Activated naive CD8-positive, alpha-beta T cell (primary cell): ENCODE measurements around the gene CCL16.

Experiments
- H3K27ac Mint-ChIP-seq: one replicate; pipeline ENCODE4 v1.8.0; 2021; ENCODE audit warnings: mixed read lengths
- H3K27me3 Mint-ChIP-seq: one replicate; pipeline ENCODE4 v1.8.0; 2021; ENCODE audit warnings: mixed read lengths
- H3K36me3 Mint-ChIP-seq: one replicate; pipeline ENCODE4 v1.8.0; 2021; ENCODE audit warnings: mixed read lengths
- H3K4me1 Mint-ChIP-seq: one replicate; pipeline ENCODE4 v1.8.0; 2021; ENCODE audit warnings: low read depth, mixed read lengths
- H3K4me3 Mint-ChIP-seq: one replicate; pipeline ENCODE4 v1.8.0; 2021; ENCODE audit warnings: mild to moderate bottlenecking, mixed read lengths
- H3K9me3 Mint-ChIP-seq: one replicate; pipeline ENCODE4 v1.8.0; 2021; ENCODE audit warnings: low read depth, mixed read lengths

Gene CCL16

DNA sequence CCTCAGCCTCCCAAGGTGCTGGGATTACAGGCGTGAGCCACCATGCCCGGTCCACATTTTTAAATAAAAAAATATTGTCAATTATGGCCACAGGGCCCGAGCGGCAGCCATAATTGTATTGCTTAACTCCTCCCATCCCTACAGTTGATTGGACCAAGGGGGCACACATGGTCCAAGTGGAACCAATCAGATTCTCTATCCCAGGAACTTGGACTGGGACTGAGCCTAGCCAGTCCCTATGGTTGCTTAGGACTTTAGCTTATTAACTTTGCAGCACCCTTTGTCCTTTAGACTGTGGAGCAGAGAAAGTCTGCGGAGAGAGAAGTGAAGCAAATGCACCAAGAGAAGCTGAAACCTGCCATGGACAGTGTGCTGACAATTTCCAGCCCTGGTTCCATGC is 45.2 kb downstream of the CCL16 start:
- no peaks in the 10 kb centered on the region for H3K27me3 Mint-ChIP-seq
- no peak overlapping the region for H3K27ac Mint-ChIP-seq
- H3K4me1 Mint-ChIP-seq, result peaks cover under 1% of the 10 kb centered on the region
- no peaks in the 10 kb centered on the region for H3K9me3 Mint-ChIP-seq
- H3K36me3 Mint-ChIP-seq, result no peaks in the 10 kb centered on the region
- H3K4me3 Mint-ChIP-seq, result no peak overlapping the region

DNA sequence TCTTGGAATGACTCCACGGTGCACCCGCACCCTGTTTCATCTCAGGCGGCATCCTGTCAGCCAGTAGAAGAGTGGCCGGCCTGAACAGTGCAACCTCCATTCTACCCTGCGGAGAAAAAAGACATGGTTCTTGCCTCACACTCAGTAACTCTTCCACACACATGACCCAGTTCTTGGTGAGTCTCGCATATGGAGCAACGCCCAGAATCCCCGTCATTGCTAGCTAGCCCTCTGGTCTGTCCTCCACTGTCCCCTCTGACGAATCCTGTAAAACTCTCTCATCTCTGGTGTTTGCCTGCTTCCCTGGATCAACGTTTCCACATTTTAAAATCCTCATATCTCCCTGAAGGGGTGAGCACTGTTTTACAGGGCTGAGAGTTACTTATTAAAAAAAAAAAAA is 46.5 kb downstream of the CCL16 start:
- Mint-ChIP-seq H3K4me3 (no peak overlapping the region), H3K4me1 (peaks cover 12% of the 10 kb centered on the region), H3K36me3 (no peaks in the 10 kb centered on the region), H3K9me3 (no peaks in the 10 kb centered on the region), H3K27ac (no peak overlapping the region), H3K27me3 (no peaks in the 10 kb centered on the region)

DNA sequence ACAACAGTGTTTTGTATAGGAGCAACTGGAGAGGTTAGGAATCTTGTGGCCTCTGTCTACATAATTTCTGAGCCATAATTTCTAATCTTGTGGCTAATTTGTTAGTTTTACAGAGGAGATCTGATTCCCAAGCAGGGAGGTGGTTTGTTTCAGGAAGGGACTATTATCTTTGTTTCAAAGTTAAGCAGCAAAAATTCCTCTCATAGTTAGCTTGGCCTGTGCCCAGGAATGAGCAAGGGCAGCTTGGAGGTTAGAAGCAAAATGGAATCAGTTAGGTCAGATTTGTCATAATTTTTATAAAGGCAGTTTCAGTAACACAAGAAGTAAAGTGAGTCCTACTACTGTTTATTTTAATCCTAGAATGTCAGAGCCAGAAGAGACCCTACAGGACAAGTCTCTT is 48.7 kb downstream of the CCL16 start:
- no peaks in the 10 kb centered on the region for H3K36me3 Mint-ChIP-seq
- H3K9me3 Mint-ChIP-seq, result no peaks in the 10 kb centered on the region
- no peak overlapping the region for H3K4me3 Mint-ChIP-seq
- H3K27ac Mint-ChIP-seq, result no peak overlapping the region
- peaks cover 2% of the 10 kb centered on the region for H3K27me3 Mint-ChIP-seq
- peaks cover 15% of the 10 kb centered on the region for H3K4me1 Mint-ChIP-seq

DNA sequence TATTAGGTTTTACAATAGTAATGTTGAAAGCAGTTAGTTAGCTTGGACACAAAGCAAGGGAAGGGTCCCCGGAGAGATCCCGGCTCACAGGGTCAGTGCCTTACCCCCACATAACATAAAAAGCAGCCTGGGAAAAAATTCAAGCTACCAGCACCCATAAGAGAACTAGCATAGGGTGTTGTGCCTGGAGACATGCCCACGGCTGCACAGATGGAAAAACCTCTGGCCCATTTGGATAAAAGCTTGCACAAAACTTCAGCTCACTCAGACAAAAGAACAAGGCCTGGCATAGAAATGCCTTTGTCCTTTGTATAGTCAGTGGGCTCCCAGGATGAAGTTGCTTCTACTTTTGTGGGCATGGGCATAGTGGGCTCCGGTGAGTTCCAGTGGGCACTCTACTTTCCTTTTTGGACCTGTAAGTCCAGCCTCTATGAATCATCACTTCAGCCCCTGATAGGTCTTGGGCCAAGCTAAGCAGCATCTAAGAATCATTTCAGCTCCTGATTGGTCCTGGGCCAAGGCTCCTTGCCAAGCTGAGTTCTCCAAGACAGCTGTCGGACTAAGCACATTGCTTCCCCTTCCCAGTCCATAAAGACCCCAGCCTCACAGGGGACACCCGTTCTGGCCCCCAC is 49.4 kb downstream of the CCL16 start:
- H3K27ac Mint-ChIP-seq, result no peak overlapping the region
- H3K9me3 Mint-ChIP-seq, result no peaks in the 10 kb centered on the region
- H3K4me3 Mint-ChIP-seq, result no peak overlapping the region
- H3K36me3 Mint-ChIP-seq, result no peaks in the 10 kb centered on the region
- H3K4me1 Mint-ChIP-seq, result peaks cover 15% of the 10 kb centered on the region
- H3K27me3 Mint-ChIP-seq, result peaks cover 2% of the 10 kb centered on the region

DNA sequence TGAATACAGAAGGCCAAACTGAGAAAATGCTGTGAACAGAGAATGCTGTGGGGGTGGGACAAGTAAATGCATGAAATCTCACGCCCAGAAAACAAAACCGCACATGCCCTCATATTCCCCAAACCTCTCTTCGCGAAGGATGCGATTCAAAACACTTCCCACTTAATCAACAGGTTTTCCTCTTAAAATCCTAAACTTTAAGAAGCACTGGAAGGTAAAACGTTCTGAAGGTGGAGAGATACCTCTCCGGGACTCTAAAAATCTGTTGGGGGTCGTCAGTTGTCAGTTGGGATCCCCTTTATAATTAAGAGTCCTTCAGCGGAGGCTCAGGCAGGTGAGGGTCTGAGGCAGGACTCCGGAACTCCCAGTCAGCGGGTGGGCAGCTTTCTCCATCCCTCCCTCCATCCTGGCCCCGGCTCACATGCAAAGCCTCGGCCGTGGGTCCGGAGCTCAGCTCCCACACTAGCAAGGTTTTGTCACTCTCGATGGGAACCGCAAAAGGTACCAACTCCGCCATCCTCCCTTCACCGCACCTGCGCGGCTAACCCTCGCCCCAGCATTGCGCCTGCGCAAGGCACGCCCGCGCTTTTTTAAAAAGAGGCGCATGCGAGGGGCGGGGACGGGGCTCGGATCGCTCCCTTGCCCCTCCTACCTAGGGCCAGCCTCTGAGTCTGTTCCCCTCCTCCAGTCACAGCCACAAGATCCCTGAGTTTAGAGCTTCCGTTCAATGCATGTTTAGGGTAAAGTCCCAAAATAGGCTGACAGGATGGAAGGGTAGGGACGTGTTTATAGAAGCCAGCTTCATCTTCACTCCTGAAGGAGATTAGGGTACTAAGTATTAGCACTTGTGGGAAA is 50.9 kb downstream of the CCL16 start, which contains the start of gene RDM1:
TSS of gene RDM1 (minus strand) at position 563 of the 855 bp plus-strand sequence. CDS start at position 517, 46 bp downstream.
- peaks cover 2% of the 10 kb centered on the region for H3K27me3 Mint-ChIP-seq
- no peaks in the 10 kb centered on the region for H3K36me3 Mint-ChIP-seq
- peak within 1 kb of the TSS; percentile 86 for H3K4me3 Mint-ChIP-seq
- no peaks in the 10 kb centered on the region for H3K9me3 Mint-ChIP-seq
- H3K27ac Mint-ChIP-seq, result peak within 1 kb of the TSS; percentile 78
- peaks cover 15% of the 10 kb centered on the region for H3K4me1 Mint-ChIP-seq

DNA sequence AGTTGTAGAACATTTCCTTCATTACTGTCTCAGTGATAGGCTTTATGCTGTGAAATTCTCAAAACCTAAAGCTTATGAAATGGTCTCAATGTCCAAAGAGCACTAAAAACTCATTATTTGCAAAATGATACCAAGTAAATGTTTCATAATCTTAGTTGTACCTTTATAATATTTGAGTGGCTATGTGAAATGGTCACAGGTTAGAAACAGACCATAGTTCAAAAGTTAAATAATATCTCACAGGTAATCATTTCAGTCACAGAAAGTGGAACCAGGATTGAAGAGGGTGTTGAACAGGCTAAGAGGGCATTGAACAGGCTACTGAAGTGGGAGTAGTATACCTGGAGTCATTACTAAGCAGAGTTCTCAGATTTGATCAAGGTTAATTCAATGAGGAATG is 53.6 kb downstream of the CCL16 start:
- H3K27ac Mint-ChIP-seq, result no peak overlapping the region
- H3K4me1 Mint-ChIP-seq, result peaks cover 16% of the 10 kb centered on the region
- H3K4me3 Mint-ChIP-seq, result no peak overlapping the region
- H3K27me3 Mint-ChIP-seq, result peaks cover 2% of the 10 kb centered on the region
- no peaks in the 10 kb centered on the region for H3K36me3 Mint-ChIP-seq
- no peaks in the 10 kb centered on the region for H3K9me3 Mint-ChIP-seq
